NT2/D1 (cell line): ENCODE measurements around the gene FOXK1.

Experiments used
- SUZ12 ChIP-seq: IDR thresholded peaks from 2 replicates; pipeline ENCODE4 v1.6.1; 2011; ENCODE audit not compliant: insufficient read length, insufficient read depth; ENCODE audit errors: extremely low read depth
- YY1 ChIP-seq: IDR thresholded peaks from 2 replicates; pipeline ENCODE4 v1.6.1; 2011; ENCODE audit not compliant: insufficient read length, insufficient read depth
- ZNF274 ChIP-seq: IDR thresholded peaks from 2 replicates; pipeline ENCODE4 v1.6.1; 2011; ENCODE audit warnings: mild to moderate bottlenecking, low read depth, low read length

GRCh38 chr7:4803397-4804241 lies 121.5 kb downstream of the FOXK1 start:
- no peak for TF ChIP-seq YY1
- no peak for TF ChIP-seq SUZ12
- no peak for TF ChIP-seq ZNF274
